ENCODE data around the gene KRT16. TPM values are rescaled to one million over a fixed set of nuclear protein-coding genes. Genes with fewer than 3 reads are reported as not detected.

The KRT16 gene
- total RNA-seq, 2 donors from 2014 or later: 4.0 to 6.7 TPM

GRCh38 chr17:41650794-41651624, 38.4 kb upstream of the KRT16 start:
- Histone ChIP-seq H3K4me1 (replicated peaks) (peaks cover 15% of the 10 kb centered on the region), H3K27me3 (replicated peaks; ENCODE audit: insufficient read depth) (no peaks in the 10 kb centered on the region), H3K27ac (peak overlapping the region; percentile 64 to 76), H3K36me3 (no peaks in the 10 kb centered on the region), H3K9me3 (no peaks in the 10 kb centered on the region), H3K4me3 (no peak overlapping the region)
- WGBS: 43% methylated on average over 12 of the region's 15 CpGs
- TF ChIP-seq CTCF (IDR thresholded peaks at IDR 0.05): no peak
- TF ChIP-seq POLR2AphosphoS5 (IDR thresholded peaks at IDR 0.05): no peak
- TF ChIP-seq POLR2A (IDR thresholded peaks at IDR 0.05): no peak
- peak; percentile 5 for DNase-seq (ENCODE audit: low spot score)
- intact Hi-C loops (cut with DNase I): no loop called here

GRCh38 chr17:41649923-41650519, 37.5 kb upstream of the KRT16 start:
- 90% methylated on average over 10 of the region's 10 CpGs for WGBS
- Histone ChIP-seq H3K27me3 (replicated peaks; ENCODE audit: insufficient read depth) (no peaks in the 10 kb centered on the region), H3K27ac (peak overlapping the region; percentile 64 to 76), H3K36me3 (no peaks in the 10 kb centered on the region), H3K4me3 (no peak overlapping the region), H3K9me3 (no peaks in the 10 kb centered on the region), H3K4me1 (replicated peaks) (peaks cover 8% of the 10 kb centered on the region)
- intact Hi-C loops (cut with DNase I): loop anchor here (5.0 kb wide), 2 partner anchors 323 to 743 kb away; no protein-coding TSS in a partner anchor
- TF ChIP-seq POLR2AphosphoS5 (IDR thresholded peaks at IDR 0.05) (no peak), CTCF (IDR thresholded peaks at IDR 0.05) (no peak), POLR2A (IDR thresholded peaks at IDR 0.05) (no peak)
- DNase-seq (ENCODE audit: low spot score): no peak

GRCh38 chr17:41648411-41649195, 36.0 kb upstream of the KRT16 start:
- peaks cover 7% of the 10 kb centered on the region for H3K4me1 ChIP-seq (replicated peaks)
- DNase-seq (ENCODE audit: low spot score): peak; percentile 86
- H3K27ac ChIP-seq: peak overlapping the region; percentile 36 to 47
- peak overlapping the region; percentile 5 to 6 for H3K4me3 ChIP-seq
- 9% methylated on average over 37 of the region's 39 CpGs for WGBS
- H3K27me3 ChIP-seq (replicated peaks; ENCODE audit: insufficient read depth): no peaks in the 10 kb centered on the region
- TF ChIP-seq CTCF (IDR thresholded peaks at IDR 0.05) (peak; percentile 96 to 99 (median 98)), POLR2AphosphoS5 (IDR thresholded peaks at IDR 0.05) (peak; percentile 78), POLR2A (IDR thresholded peaks at IDR 0.05) (peak; percentile 39)
- H3K9me3 ChIP-seq: no peaks in the 10 kb centered on the region
- no peaks in the 10 kb centered on the region for H3K36me3 ChIP-seq
- intact Hi-C loops (cut with DNase I): loop anchor here (1.0 to 5.0 kb wide), 4 partner anchors 14 to 741 kb away; no protein-coding TSS in a partner anchor

DNA sequence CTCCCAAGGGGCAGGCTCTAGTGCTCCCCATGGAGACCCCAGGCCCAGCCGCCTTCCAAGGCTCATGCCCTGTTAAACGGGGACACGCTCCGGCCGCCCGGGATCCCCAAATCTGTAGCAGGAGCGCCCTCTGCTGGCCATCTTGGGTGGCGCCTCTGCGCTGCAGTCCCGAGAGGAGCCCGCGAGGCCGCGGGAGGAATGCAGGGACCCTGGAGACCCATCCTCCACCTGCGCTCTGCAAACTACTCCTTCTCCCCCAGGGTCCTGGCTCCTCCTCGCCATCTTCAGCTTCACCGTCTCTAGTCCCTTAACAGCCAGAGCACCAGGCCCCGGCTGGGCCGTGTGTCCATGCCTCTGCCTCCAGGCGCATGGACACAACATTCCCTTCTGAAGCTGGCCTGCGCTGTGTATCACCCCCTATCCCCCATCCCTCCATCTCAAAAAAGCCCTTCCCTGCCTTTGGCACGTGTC, 35.4 kb upstream of the KRT16 start:
- 4% methylated on average over 22 of the region's 22 CpGs for WGBS
- peak; percentile 88 for DNase-seq (ENCODE audit: low spot score)
- no peaks in the 10 kb centered on the region for H3K27me3 ChIP-seq (replicated peaks; ENCODE audit: insufficient read depth)

More for the DNA sequence above, 35.4 kb upstream of the KRT16 start:
- peak overlapping the region; percentile 5 to 6 for H3K4me3 ChIP-seq
- no peaks in the 10 kb centered on the region for H3K9me3 ChIP-seq
- TF ChIP-seq POLR2A (IDR thresholded peaks at IDR 0.05) (no peak), POLR2AphosphoS5 (IDR thresholded peaks at IDR 0.05) (peak; percentile 40), CTCF (IDR thresholded peaks at IDR 0.05) (peak; percentile 97 to 99 (median 99))
- peak overlapping the region; percentile 36 to 47 for H3K27ac ChIP-seq
- intact Hi-C loops (cut with DNase I): loop anchor here (1.0 to 5.0 kb wide), 4 partner anchors 14 to 741 kb away; no protein-coding TSS in a partner anchor
- H3K36me3 ChIP-seq: no peaks in the 10 kb centered on the region
- peaks cover 7% of the 10 kb centered on the region for H3K4me1 ChIP-seq (replicated peaks)

Measured in prostate gland (tissue), 2 donors.